GM18867 (cell line): ENCODE results near the gene RNF213.

Experiments
- ATAC-seq: cut with Tn5 transposase; IDR thresholded peaks from one replicate; pipeline ENCODE4 v1.9.1; 2021; ENCODE audit warnings: mild to moderate bottlenecking, moderate library complexity; ENCODE audit not compliant: unreplicated experiment

The RNF213 gene

DNA sequence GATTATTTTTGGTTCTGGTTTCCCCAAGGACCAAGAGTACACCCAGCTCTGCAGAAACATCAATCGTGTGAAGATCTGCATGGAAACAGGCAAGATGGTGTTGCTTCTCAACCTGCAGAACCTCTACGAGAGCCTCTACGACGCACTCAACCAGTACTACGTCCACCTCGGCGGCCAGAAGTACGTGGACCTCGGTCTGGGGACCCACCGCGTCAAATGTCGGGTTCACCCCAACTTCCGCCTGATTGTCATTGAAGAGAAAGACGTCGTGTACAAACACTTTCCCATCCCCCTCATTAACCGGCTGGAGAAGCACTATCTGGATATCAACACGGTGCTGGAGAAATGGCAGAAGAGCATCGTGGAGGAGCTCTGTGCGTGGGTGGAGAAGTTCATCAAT is 86.9 kb downstream of the RNF213 start:
- no peak for ATAC-seq

DNA sequence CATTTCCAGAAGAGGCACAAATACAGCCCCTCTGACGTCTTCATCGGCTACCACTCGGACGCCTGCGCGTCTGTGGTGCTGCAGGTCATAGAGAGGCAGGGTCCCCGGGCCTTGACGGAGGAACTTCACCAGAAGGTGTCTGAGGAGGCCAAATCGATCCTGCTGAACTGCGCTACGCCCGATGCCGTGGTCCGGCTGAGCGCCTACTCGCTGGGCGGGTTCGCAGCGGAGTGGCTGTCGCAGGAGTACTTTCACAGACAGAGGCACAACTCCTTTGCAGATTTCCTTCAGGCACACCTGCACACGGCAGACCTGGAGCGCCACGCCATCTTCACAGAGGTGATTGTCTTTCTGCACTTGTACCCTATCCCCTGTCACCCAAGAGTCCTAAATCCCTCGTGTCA is 87.3 kb downstream of the RNF213 start:
- no peak for ATAC-seq

DNA sequence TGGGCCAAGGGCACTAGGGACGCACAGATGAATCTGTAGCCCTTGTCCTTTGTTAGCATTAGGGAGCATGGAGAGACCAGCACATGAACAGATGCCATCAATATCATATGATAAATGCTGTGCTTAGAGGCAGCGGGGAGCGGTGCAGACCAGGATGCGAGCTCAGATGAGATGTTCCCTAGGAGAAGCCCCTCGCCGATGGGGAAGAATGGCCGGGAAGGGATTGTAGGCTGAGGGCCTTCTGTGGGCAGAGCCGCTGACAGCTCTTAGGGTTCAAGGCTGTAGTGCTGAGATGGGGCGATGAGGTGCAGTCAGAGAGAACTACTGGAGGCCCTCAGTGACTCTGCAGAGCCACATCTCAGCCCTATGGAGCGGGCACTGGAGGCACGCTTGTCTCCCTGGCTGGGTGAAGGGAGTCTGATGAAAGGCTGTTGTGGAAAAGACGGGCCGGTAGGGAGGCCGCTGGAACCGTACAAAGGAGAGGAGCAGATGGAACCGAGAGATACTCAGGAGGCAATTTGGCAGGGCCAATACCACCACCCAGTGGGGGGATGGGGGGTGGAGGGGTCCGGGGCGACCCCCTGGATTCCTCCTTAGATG is 88.0 kb downstream of the RNF213 start:
- no peak for ATAC-seq

DNA sequence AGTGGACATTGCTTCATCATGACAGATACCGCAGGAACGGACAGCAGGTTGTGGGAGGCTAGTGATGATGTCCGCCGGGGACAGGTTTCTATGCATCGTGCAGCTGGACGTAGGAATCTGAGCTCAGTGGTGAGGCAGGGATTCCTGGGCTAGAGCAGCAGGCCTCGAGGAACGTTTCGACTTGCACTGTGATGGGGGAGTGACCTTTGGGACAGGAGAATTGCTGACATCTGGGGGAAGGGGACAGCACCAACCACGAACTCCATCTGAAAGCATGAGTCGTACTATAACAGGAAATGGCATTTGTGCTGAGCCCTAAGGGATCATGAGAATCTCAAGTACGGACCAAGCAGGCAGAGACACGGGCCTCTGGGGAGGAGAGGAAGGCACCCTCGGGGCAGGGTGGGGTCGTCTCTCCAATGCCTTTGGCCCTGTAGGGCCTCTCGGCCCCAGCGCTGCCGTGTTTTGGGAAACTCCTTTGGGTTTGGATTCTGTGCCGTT is 88.5 kb downstream of the RNF213 start:
- ATAC-seq = no peak

DNA sequence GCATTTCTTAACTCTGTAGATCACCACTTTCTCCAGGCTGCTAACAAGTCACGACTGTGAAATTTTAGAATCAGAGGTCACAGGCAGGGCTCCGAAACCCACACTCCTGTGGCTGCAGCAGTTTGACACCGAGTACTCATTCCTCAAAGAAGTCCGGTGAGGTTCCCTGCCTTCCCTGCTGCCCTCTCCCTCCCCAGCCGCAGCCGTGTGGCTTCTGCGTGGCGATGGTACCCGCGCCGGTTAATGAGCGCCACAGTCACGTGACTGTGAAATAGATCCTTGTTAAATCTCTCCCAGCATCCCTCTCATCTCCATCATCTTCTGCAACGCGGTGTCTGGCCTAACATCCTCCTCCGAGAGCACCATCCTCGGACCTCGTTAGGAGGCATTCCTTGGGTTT is 89.1 kb downstream of the RNF213 start:
- no peak for ATAC-seq

DNA sequence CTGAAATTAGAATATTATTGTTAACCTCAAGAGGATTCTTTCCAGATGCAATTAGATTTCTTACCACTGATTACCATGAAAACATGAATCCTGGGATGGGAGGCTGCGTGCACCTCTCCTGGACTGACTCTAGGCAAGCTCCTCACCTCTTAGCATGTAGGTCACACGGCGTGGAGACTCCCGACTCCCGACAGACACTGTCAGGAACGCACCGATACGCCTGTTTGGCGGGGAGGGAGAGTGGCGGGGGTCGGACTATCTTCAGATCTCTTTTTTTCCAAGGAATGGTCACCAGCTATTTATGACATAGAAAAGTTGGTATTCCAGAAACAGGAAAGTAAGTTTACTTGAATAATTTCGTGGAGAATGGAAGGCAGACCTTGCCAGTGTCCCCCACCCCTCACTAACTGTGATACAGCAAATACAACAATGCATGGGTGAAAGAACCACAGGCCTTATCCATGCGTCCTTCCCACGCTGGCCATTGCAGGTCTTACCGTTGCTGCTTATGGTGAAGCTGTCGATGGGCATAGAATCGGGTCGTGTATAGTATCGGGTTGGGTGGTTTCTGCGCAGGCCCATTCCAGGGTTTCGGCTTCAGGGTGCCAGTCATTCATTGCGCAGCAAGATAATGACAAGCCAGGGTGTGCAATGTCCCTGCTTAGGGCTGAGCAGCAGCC is 91.7 kb downstream of the RNF213 start:
- ATAC-seq = no peak

DNA sequence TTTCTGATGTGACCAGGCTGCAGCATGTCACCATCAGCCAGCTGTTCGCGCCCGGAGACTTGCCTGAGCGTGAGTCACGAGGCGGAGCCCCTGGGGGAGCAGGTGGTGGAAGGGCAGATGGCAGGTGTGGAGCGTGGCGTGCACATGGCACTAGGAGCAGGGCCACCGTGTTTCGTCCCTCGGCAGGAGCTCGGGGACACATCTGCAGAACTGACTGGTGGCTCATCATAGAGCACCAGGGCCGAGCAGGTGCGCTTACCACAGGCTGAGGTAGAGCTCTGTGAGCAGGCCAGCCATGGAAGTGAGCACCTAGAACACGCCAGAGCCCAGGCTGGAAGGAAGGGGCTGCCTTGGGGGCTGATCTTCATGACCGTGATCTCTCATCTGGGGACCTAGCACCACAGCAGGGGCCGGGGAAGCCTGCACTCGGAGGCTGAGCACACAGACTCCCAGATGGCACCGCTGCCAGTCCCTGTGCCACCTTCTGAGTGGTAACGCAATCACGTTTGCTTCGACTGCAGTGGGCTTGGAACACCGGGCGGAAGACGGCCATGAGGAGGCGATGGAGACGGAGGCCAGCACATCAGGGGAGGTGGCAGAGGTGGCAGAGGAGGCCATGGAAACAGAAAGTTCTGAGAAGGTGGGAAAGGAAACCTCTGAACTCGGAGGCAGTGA is 92.5 kb downstream of the RNF213 start:
- ATAC-seq = no peak

DNA sequence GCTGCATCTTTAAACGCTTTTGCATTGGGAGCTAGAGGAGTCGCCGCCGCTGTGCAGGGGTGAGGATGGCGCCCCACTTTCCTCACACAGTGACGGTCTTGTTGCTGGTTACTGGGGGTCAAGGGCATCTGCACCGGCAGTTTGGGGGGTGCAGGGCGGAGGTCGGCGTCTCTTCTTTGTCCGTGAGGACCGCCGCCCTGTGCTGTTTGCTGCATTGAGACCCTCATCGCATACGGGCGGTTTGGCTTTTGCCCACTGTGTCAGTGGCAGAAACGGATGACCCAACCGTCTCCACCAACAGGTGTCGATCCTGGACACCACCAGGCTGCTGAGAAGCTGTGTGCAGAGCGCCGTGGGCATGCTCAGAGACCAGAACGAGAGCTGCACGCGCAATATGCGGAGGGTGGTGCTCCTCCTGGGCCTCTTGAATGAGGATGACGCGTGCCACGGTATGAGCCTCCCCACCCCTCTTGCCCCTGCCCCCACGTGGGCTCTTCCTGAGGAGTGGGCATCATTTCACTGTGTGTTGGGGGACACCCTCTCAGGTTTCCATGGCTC is 93.1 kb downstream of the RNF213 start:
- no peak for ATAC-seq

DNA sequence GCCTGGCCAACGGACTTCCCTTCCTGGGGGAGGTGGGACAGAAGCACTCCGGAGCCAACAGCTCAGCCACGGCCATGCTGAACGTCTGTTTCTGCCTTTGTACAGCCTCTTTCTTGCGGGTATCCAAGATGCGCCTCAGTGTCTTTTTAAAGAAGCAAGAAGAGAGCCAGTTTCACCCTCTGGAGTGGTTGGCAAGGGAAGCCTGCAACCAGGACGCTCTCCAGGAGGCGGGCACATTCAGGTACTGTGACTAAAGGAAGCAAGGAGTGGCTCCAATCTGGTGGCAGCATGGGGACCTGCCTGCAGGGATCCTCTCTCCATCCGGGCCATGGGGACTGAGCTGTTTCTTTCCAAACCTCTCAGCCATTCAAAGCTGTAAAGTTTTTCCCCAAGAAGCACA is 93.7 kb downstream of the RNF213 start:
- no peak for ATAC-seq

DNA sequence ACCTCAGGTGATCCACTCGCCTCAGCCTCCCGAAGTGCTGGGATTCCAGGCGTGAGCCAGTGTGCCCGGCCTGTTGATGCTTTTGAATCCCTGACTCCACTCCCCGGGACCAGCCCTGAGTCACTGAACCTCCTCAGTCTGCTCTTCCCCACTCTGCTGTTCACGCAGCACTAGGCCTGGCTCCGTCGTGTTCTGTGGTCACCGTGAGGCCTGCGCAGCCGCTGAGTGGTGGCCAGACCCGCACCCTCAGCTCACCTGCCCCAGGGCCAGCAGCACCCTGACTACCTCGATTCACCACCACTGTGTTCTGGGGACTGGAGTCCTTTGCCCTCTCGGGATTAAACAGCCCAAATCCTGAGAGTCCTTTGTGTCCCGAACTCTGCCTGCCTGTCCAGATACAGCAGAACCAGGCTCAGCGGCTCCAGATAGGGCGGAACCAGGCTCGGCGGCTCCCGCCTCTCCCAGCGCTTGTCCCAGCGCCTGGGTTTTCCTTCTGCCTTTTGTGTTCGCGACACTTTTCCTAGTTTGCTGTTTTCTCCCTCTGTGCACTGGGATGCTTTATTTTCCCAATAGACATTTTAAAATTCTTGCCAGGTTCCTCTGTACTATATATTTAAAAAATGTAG is 95.7 kb downstream of the RNF213 start:
- ATAC-seq = no peak

DNA sequence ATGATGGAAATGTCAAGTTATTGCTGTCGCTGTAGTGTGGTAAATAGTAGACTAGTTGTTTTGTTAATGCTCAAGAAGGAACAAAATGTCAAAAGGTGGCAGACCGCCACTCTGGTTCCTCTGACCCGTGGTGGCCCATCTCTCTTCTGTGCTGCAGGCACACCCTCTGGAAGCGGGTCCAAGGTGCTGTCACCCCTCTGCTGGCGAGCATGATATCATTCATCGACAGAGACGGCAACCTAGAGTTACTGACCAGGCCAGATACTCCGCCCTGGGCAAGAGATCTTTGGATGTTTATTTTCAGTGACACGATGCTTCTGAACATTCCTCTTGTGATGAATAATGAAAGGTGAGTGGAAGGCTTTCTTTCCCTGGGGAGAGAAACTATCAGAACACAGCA is 97.5 kb downstream of the RNF213 start:
- ATAC-seq = no peak

DNA sequence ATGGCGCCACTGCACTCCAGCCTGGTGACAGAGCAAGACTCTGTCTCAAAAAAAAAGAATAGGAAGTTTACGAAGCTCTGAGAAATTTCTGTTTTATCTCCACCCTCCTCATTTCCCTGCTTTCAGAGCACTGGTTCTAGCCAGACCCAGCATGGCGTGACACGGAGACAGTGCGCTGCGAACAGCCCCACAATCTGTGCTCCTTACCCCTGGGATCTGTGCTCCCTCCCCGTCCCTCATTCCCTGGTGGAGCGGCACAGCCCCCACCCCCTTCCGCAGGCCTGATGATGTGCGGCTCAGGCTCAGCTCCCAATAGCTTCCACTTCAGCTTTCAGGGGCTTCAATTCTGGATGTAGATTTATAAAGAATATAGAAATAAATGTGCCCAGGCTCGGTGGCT is 98.2 kb downstream of the RNF213 start:
- ATAC-seq = no peak

DNA sequence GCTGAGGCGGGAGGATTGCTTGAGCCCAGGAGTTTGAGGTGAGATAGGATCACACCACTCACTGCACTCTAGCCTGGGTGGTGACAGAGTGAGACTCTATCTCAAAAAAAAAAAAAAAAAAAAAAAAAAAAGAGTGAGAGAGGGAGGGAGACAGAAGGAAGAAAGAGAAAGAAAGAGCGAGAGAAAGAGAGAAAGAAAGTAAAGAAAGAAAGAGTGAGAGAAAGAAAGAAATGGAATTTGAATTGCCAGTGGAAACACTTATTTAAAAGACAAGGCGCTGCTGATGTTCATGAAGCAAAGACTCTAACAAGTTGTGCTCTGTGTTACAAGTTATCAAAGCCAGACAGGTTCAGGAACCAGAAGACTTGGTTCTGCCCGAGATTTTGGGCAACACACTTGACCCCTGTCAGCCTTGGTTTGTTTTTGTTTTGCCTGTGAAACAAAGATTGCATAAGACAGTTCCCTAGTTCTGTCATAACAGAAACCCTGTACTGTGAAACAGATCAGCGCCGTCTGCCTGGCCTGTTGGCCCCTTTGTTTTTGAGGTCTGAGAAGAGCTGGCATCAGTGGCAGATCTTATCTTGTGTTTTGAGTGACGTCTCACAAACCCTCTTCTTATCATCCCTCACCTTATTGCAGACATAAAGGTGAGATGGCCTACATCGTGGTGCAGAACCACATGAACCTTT is 98.9 kb downstream of the RNF213 start:
- ATAC-seq = no peak

DNA sequence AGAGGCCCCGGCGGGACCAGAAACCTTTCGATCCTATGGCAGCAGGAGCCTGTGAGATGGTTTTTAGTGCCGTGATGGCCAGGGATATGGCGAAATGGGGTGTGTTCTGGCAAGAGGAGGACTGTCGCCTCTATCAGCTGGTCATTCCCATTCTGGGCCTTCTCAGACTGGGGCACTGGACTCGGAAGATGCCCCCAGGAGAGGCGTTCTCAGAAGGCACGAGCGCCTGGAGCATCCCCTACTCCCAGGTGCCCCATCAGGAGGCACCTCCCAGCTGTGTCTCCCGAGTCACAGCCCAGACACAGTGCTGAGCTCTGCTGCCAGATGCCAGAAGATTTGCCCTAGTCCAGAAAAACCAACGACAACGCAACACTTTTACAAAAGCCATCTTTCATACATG is 99.7 kb downstream of the RNF213 start:
- no peak for ATAC-seq

DNA sequence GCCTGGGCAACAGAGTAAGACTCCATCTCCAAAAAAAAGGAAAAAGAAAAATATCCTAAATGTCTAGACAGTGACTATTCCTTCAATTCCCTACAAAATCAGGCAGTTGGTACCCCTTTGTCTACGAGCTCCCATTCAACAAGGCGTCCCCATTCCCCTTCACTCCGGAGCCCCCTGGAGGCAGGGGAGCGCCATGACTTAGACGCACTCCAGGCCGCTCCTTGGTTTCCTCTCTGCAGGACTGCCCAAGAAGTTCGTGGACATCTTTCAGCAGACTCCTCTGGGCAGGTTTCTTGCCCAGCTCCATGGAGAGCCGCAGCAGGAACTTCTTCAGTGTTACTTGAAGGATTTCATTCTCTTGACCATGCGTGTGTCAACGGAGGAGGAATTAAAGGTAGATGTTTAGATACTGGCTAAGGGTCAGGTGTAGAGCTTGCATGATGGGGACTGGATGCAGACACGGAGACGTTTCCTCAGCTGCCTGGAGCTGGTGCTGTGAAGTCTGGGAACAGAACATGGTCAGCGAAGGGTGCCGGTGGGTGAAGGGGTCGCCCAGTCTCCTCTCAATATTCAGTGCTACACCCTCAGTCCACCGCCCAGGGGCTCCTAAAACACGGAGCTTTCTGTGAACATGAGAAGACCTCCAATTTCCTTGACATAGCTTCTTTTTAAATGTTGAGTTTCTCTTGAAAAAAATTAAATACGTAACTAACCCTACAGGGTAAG is 101.0 kb downstream of the RNF213 start:
- no peak for ATAC-seq

DNA sequence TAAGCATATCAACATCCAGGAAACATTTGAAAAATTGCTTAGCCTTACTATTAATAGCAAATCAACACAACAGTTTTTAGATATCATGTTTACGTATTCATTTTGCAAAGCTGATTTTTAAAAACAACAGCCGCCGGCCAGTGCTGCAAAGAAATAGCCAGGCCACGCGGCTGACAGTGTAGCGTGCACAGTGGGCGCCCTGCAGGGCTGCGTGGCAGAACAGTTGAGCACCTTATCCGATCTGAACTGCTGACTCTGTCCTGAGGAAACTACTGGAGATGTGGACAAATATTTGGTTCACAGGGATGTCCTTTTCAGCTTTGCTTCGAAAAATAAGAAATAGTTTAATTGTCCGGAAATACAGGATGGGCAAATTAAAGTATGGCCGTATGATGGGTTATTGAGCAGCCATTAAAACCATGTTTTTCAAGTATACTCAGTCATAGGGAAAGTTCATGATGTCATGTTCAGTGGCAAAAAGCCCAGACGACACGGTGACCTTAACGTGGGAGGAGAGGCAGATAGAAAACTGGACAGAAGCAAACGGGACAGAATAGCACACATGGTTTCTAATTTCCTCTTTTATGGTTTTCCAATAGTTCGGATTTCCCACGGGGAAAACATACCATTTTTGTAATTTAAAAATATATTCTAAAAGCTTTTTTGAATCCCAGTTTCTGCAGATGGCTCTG is 101.9 kb downstream of the RNF213 start:
- ATAC-seq = no peak

DNA sequence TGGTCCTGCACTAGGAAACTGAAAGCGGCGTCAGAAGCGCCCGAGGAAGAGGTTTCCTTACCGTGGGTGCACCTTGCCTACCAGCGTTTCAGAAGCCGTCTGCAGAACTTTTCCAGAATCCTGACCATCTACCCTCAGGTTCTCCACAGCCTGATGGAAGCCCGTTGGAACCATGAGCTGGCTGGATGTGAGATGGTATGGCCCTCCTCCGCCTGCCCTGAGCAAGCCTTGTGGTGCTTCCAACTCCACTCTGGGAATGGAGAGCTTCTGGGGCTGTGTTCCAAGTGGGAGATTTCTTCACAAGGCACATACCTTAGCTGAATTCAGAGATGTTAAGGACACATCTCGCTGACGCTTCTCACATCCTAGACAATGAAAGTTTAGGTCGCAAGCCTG is 102.5 kb downstream of the RNF213 start:
- ATAC-seq = no peak

DNA sequence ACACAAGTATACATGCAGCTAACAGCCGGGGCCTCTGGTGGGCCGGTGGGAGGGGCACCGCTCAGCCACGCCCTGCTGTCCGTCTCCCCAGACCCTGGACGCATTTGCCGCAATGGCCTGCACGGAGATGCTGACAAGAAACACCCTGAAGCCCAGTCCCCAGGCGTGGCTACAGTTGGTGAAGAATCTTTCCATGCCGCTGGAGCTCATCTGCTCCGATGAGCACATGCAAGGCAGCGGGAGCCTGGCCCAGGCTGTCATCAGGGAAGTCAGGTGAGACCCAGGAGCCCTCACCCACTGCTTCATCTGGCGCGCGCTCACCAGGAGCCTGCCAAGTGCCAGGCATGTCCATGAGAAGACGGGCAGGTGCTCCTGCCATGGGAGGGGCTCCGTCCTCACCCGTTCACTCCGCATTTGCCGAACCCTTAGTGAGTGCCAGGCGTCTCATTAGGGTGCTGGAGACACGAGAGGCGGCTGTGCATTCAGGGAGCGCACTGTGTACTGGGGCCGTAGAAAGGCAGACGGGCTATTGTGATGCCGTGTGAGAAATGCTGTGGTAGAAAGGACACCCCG is 103.0 kb downstream of the RNF213 start:
- no peak for ATAC-seq

DNA sequence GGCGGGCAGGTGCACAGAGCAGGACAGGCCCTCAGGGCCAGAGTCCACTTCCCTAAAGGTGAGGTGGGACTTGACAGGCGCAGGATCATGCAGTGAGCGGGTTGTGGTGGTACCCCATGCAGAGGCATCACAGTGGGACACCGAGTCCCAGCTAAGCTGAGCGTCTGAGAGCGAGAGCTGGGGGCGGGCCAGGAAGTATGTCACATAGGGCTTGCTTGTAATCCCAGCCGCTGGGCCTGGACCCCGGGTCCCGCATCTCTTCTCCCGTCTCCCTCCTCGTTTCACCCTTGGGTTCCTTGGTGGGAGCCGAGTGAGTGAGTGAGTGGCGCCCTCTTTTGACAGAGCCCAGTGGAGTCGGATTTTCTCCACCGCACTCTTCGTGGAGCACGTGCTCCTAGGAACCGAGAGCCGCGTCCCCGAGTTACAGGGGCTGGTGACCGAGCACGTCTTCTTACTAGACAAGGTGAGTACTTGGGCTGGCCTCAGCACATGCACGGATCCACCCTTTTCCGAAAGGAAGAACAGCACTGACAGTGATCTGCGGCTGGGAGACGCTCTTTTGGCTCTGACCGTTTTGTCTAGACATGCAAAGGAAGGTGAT is 103.5 kb downstream of the RNF213 start:
- ATAC-seq = no peak
